Measurements from ENCODE around the gene KIT. TPM values are rescaled to one million over a fixed set of nuclear protein-coding genes. Genes with fewer than 3 reads are reported as not detected.

KIT gene
- total RNA-seq, 1 experiment from 2014 or later: not detected

DNA sequence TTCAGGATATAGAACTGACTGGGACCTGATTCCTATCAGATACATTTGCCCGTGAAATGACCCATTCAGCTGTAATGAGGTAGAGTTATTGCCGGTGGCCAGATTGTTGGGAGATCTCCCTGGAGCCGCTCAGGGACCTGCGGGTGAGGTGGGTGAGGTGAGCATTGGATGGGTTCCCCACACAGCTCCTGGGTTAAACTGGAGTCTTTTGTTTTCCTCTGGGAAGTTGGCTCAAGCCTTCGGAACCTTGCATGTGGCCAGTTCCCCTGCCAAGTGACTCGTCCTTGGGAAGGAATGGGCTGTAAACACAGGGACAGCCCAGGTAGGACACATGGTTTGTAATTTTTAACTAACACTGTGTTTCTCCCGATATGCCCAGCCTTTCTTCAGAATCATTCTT lies 31.6 kb upstream of the KIT start:
- ChIA-PET POLR2A (no interaction called here), RAD21 (ENCODE audit: low non-redundant PET in 1 of 2, low total read pairs in 2 of 2, uncharacterized antibody in 2 of 2, unreplicated experiment in 2 of 2) (no interaction called here), CTCF (no interaction called here)
- Histone ChIP-seq H3K27ac (ENCODE audit: low read depth, low read length) (no peak overlapping the region), H3K9ac (ENCODE audit: low read length) (no peak overlapping the region), H3K9me2 (ENCODE audit: insufficient read depth) (no peaks in the 10 kb centered on the region), H3K4me2 (ENCODE audit: low read length) (no peak overlapping the region), H3K4me3 (replicated peaks in 1 of 2; ENCODE audit: low read depth in 1 of 2, low read length in 2 of 2) (no peak overlapping the region), H3K4me1 (ENCODE audit: control insufficient read depth in 1 of 2, insufficient read depth in 2 of 2, low read length in 2 of 2) (no peaks in the 10 kb centered on the region), H2AFZ (ENCODE audit: low read depth, low read length, poor library complexity, severe bottlenecking) (no peak overlapping the region), H4K20me1 (ENCODE audit: insufficient read depth) (no peaks in the 10 kb centered on the region), H3K79me2 (ENCODE audit: insufficient read depth, low read length) (no peaks in the 10 kb centered on the region), H3K9me3 (ENCODE audit: control insufficient read depth in 1 of 2, insufficient read depth in 1 of 2, low read depth in 1 of 2, low read length in 2 of 2) (no peaks in the 10 kb centered on the region), H3K36me3 (ENCODE audit: control insufficient read depth in 1 of 2, insufficient read depth in 2 of 2, low read length in 2 of 2) (no peaks in the 10 kb centered on the region), H3K27me3 (ENCODE audit: insufficient read depth, low read length) (peaks cover 34% of the 10 kb centered on the region)
- intact Hi-C loops (cut with micrococcal nuclease): no loop called here
- no peak for ATAC-seq
- no TSS peak for BruUV-seq (replicated peaks)
- DNase-seq (ENCODE audit: low read depth, low spot score): no peak
- TF ChIP-seq, protein P1, sequence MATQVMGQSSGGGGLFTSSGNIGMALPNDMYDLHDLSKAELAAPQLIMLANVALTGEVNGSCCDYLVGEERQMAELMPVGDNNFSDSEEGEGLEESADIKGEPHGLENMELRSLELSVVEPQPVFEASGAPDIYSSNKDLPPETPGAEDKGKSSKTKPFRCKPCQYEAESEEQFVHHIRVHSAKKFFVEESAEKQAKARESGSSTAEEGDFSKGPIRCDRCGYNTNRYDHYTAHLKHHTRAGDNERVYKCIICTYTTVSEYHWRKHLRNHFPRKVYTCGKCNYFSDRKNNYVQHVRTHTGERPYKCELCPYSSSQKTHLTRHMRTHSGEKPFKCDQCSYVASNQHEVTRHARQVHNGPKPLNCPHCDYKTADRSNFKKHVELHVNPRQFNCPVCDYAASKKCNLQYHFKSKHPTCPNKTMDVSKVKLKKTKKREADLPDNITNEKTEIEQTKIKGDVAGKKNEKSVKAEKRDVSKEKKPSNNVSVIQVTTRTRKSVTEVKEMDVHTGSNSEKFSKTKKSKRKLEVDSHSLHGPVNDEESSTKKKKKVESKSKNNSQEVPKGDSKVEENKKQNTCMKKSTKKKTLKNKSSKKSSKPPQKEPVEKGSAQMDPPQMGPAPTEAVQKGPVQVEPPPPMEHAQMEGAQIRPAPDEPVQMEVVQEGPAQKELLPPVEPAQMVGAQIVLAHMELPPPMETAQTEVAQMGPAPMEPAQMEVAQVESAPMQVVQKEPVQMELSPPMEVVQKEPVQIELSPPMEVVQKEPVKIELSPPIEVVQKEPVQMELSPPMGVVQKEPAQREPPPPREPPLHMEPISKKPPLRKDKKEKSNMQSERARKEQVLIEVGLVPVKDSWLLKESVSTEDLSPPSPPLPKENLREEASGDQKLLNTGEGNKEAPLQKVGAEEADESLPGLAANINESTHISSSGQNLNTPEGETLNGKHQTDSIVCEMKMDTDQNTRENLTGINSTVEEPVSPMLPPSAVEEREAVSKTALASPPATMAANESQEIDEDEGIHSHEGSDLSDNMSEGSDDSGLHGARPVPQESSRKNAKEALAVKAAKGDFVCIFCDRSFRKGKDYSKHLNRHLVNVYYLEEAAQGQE (IDR thresholded peaks at IDR 0.05; ENCODE audit: low read depth): no peak
- TF ChIP-seq, protein P2, sequence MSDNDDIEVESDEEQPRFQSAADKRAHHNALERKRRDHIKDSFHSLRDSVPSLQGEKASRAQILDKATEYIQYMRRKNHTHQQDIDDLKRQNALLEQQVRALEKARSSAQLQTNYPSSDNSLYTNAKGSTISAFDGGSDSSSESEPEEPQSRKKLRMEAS (IDR thresholded peaks at IDR 0.05): no peak
- no peak for TF ChIP-seq EZH2 (IDR thresholded peaks at IDR 0.05)
- no peak for TF ChIP-seq CEBPB (IDR thresholded peaks at IDR 0.05; ENCODE audit: low read depth)
- TF ChIP-seq TCF7L2 (IDR thresholded peaks at IDR 0.05; ENCODE audit: borderline replicate concordance, extremely low read depth, insufficient read depth, insufficient read length): no peak
- no peak for TF ChIP-seq EGR1 (IDR thresholded peaks at IDR 0.05; ENCODE audit: low read depth)
- no peak for TF ChIP-seq POLR2AphosphoS5 (IDR thresholded peaks at IDR 0.05; ENCODE audit: low read depth, low read length)
- TF ChIP-seq JUND (IDR thresholded peaks at IDR 0.05): no peak
- no peak for TF ChIP-seq SIN3A (IDR thresholded peaks at IDR 0.05; ENCODE audit: low read depth)
- TF ChIP-seq, protein P3, sequence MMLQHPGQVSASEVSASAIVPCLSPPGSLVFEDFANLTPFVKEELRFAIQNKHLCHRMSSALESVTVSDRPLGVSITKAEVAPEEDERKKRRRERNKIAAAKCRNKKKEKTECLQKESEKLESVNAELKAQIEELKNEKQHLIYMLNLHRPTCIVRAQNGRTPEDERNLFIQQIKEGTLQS (IDR thresholded peaks at IDR 0.05): no peak
- no peak for TF ChIP-seq SP1 (IDR thresholded peaks at IDR 0.05; ENCODE audit: low read depth)
- TF ChIP-seq EZH2phosphoT487 (IDR thresholded peaks at IDR 0.05; ENCODE audit: borderline replicate concordance): no peak
- TF ChIP-seq ZFX (IDR thresholded peaks at IDR 0.05): no peak
- no peak for TF ChIP-seq POLR2A (IDR thresholded peaks at IDR 0.05; ENCODE audit: borderline replicate concordance, extremely low read depth, insufficient read depth, insufficient read length)
- TF ChIP-seq, protein P4, sequence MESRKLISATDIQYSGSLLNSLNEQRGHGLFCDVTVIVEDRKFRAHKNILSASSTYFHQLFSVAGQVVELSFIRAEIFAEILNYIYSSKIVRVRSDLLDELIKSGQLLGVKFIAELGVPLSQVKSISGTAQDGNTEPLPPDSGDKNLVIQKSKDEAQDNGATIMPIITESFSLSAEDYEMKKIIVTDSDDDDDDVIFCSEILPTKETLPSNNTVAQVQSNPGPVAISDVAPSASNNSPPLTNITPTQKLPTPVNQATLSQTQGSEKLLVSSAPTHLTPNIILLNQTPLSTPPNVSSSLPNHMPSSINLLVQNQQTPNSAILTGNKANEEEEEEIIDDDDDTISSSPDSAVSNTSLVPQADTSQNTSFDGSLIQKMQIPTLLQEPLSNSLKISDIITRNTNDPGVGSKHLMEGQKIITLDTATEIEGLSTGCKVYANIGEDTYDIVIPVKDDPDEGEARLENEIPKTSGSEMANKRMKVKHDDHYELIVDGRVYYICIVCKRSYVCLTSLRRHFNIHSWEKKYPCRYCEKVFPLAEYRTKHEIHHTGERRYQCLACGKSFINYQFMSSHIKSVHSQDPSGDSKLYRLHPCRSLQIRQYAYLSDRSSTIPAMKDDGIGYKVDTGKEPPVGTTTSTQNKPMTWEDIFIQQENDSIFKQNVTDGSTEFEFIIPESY (IDR thresholded peaks at IDR 0.05; ENCODE audit: extremely low read depth, insufficient replicate concordance, low read length): no peak
- no peak for TF ChIP-seq ELF1 (IDR thresholded peaks at IDR 0.05; ENCODE audit: borderline replicate concordance, low read depth)
- no peak for TF ChIP-seq CBX3 (IDR thresholded peaks at IDR 0.05; ENCODE audit: low read depth)
- TF ChIP-seq RAD21 (IDR thresholded peaks at IDR 0.05; ENCODE audit: low read depth): no peak

Data from HCT116 (cell line).